GM12878 (cell line): ENCODE results near the gene SLC9B1. TPM values are rescaled to one million over a fixed set of nuclear protein-coding genes. Genes with fewer than 3 reads are reported as not detected.

Source experiments
- ATAC-seq: fragments of 200-7000 bp; cut with Tn5 transposase; 3 replicates; pipeline ENCODE4 v1.9.1; 2020; ENCODE audit warnings: mild to moderate bottlenecking, moderate library complexity
- BruUV-seq: library from RNA; stranded (reverse); fragments of 400-500 nt; replicated peaks from 2 replicates; lab custom pipeline; 2021; lab: Mats Ljungman, UMichigan
- CTCF ChIA-PET: fragments of 300-600 bp; sonication (Branson Sonifier 250); formaldehyde crosslinking; extraction: SDS; loops from one replicate; lab custom pipeline; 2021; ENCODE audit warnings: inconsistent platforms; lab: Yijun Ruan, JAX
- POLR2A ChIA-PET: fragments of 350-600 bp; formaldehyde crosslinking; extraction: SDS; loops from one replicate; lab custom pipeline; 2021; ENCODE audit warnings: inconsistent platforms; lab: Charles Lee
- RAD21 ChIA-PET: fragments of 300-600 bp; sonication (Branson Sonifier 250); formaldehyde crosslinking; loops from one replicate; lab custom pipeline; 2023; ENCODE audit warnings: antibody characterized with exemption; ENCODE audit not compliant: unreplicated experiment; lab: Charles Lee
- SMC1A ChIA-PET: fragments of 300-600 bp; sonication (Branson Sonifier 250); formaldehyde crosslinking; loops from one replicate; lab custom pipeline; 2023; ENCODE audit not compliant: unreplicated experiment, uncharacterized antibody; lab: Charles Lee
- DNase-seq: peaks from one replicate; pipeline ENCODE4 v3.0.0-alpha.2; 2011; ENCODE audit warnings: low read depth, low spot score
- FAIRE-seq: peaks from 3 replicates; lab custom pipeline; 2011; peaks lifted over from hg19 to GRCh38; lab: Jason Lieb, UNC
- H2AFZ ChIP-seq: 2 replicates; pipeline ENCODE4 v1.6.0; 2011; ENCODE audit warnings: low read depth, low read length, control low read depth; ENCODE audit not compliant: control insufficient read depth
- H3K27ac ChIP-seq: 2 replicates; pipeline ENCODE4 v1.5.1; 2011; ENCODE audit warnings: control low read depth; ENCODE audit not compliant: control insufficient read depth, insufficient read depth
- H3K27me3 ChIP-seq, 2 experiments: replicated peaks in 1 of 2; 2 replicates each; pipeline versions ENCODE4 v1.6.0 to v1.6.1; 2011; ENCODE audit warnings: low read length in 1 of 2; ENCODE audit not compliant: control insufficient read depth in 2 of 2, insufficient read depth in 2 of 2
- H3K36me3 ChIP-seq, 2 experiments: 2 replicates each; pipeline ENCODE4 v1.5.1; 2011; ENCODE audit warnings: low read length in 1 of 2; ENCODE audit not compliant: control insufficient read depth in 2 of 2, insufficient read depth in 2 of 2
- H3K4me1 ChIP-seq: 2 replicates; pipeline ENCODE4 v1.6.1; 2011; ENCODE audit warnings: mild to moderate bottlenecking, low read length, moderate library complexity, mixed read lengths; ENCODE audit not compliant: control insufficient read depth, insufficient read depth
- H3K4me2 ChIP-seq: 2 replicates; pipeline ENCODE4 v1.6.0; 2011; ENCODE audit warnings: control low read depth; ENCODE audit not compliant: control insufficient read depth, insufficient read depth
- H3K4me3 ChIP-seq: fragments of 200-600 bp; sonication (generic); 2 replicates; pipeline ENCODE4 v1.5.1; 2016
- H3K79me2 ChIP-seq: 2 replicates; pipeline ENCODE4 v1.6.0; 2011; ENCODE audit warnings: low read length; ENCODE audit not compliant: control insufficient read depth, insufficient read depth
- H3K9ac ChIP-seq: 2 replicates; pipeline ENCODE4 v1.8.0; 2011; ENCODE audit warnings: low read length, control low read depth, mixed read lengths; ENCODE audit not compliant: control insufficient read depth, insufficient read depth
- H3K9me3 ChIP-seq: replicated peaks from 3 replicates; pipeline ENCODE4 v1.5.1; 2011; ENCODE audit warnings: mild to moderate bottlenecking, low read length; ENCODE audit not compliant: control insufficient read depth, insufficient read depth
- H4K20me1 ChIP-seq: 2 replicates; pipeline ENCODE4 v1.6.0; 2011; ENCODE audit not compliant: control insufficient read depth, insufficient read depth
- EED ChIP-seq: sonication (generic); IDR thresholded peaks from 2 replicates; pipeline ENCODE4 v1.6.1; 2016; ENCODE audit warnings: antibody characterized with exemption, low read depth
- EZH2 ChIP-seq: IDR thresholded peaks from 2 replicates; pipeline ENCODE4 v1.6.1; 2012; ENCODE audit warnings: low read depth, mild to moderate bottlenecking, control low read depth, inconsistent platforms, low read length, borderline replicate concordance; ENCODE audit not compliant: control insufficient read depth
- GATAD2B ChIP-seq: fragments of 450-650 bp; conservative IDR thresholded peaks from 2 replicates; pipeline ENCODE4 v1.6.1; 2017; ENCODE audit warnings: low read depth, mild to moderate bottlenecking, moderate library complexity
- HSF1 ChIP-seq: fragments of 150-350 bp; IDR thresholded peaks from 2 replicates; pipeline ENCODE4 v1.6.1; 2014; ENCODE audit warnings: mild to moderate bottlenecking, low read depth, low read length
- IRF5 ChIP-seq: fragments of 450-650 bp; IDR thresholded peaks from 2 replicates; pipeline ENCODE4 v1.6.1; 2017; ENCODE audit warnings: borderline replicate concordance
- MLLT1 ChIP-seq: fragments of 450-650 bp; IDR thresholded peaks from 2 replicates; pipeline ENCODE4 v1.6.1; 2016; ENCODE audit warnings: mild to moderate bottlenecking
- MYC ChIP-seq: IDR thresholded peaks from 2 replicates; pipeline ENCODE4 v1.6.1; 2011; ENCODE audit warnings: mild to moderate bottlenecking, low read length, moderate library complexity, inconsistent platforms; ENCODE audit not compliant: insufficient read depth, insufficient replicate concordance, insufficient read length, severe bottlenecking
- NKRF ChIP-seq: fragments of 450-650 bp; conservative IDR thresholded peaks from 2 replicates; pipeline ENCODE4 v1.6.1; 2017; ENCODE audit warnings: mild to moderate bottlenecking, moderate library complexity
- SMC3 ChIP-seq: IDR thresholded peaks from 2 replicates; pipeline ENCODE4 v1.6.1; 2011; ENCODE audit warnings: low read length, improper control_type of control experiment, borderline replicate concordance
- SP1 ChIP-seq: IDR thresholded peaks from one replicate; pipeline ENCODE4 v1.6.1; 2011; ENCODE audit warnings: low read depth, low read length
- SRF ChIP-seq, 2 experiments: IDR thresholded peaks; 2 replicates each; pipeline ENCODE4 v1.6.1; 2011; ENCODE audit warnings: low read depth in 2 of 2, low read length in 2 of 2, mild to moderate bottlenecking in 1 of 2, moderate library complexity in 1 of 2
- ZBTB33 ChIP-seq: fragments of 450-650 bp; IDR thresholded peaks from 2 replicates; pipeline ENCODE4 v1.6.1; 2017; ENCODE audit warnings: mild to moderate bottlenecking
- WGBS: methylation state at CpG from one replicate; pipeline ENCODE4 v1.1.6; 2016; ENCODE audit warnings: low lambda C conversion rate; ENCODE audit not compliant: insufficient replicate concordance, insufficient coverage; ENCODE audit errors: missing lambda C conversion rate; 5-methylcytosine and 5-hydroxymethylcytosine counted together
- in situ Hi-C: fragments of 300-500 bp; cut with MboI; formaldehyde crosslinking; loops from 9 replicates; pipeline ENCODE4 v1.14.3; 2018; ENCODE audit warnings: mixed read lengths
- intact Hi-C: fragments of 100-400 bp; cut with micrococcal nuclease; formaldehyde crosslinking; loops from one replicate; pipeline ENCODE4 v1.14.2; 2022; ENCODE audit not compliant: unreplicated experiment
- polyA plus RNA-seq, 11 experiments: library from polyadenylated mRNA; depleted of rRNA in 4 of 11; unstranded in 6 of 11; stranded (reverse) in 5 of 11; fragments of >200 nt; fragmentation: Nextera tagmentation in 4 of 11; fragmentation: Illumina TruSeq in 1 of 11; extraction: Ambion mirVana in 4 of 11; extraction: Trizol in 1 of 11; gene quantifications; 1 replicate in 1 of 11; 2 replicates in 10 of 11; pipeline versions ENCODE4 v1.2.1 to v1.2.3, GENCODE V29; 2011 to 2016; ENCODE audit warnings: inconsistent platforms in 2 of 11, missing spikeins in 2 of 11, low read depth in 1 of 11
- total RNA-seq, 4 experiments: library from RNA; depleted of rRNA in 3 of 4; stranded (reverse); fragments of >200 nt in 3 of 4; fragmentation: Illumina TruSeq in 1 of 4; extraction: Trizol in 1 of 4; gene quantifications; 2 replicates each; pipeline versions ENCODE4 v1.2.1 to v1.2.3, GENCODE V29; 2013 to 2021

The SLC9B1 gene
- total and polyA plus RNA-seq, 10 of the 15 experiments (the other 5 are each of a cell fraction or from before 2014, with no cell fraction given) = 1.0 to 3.5 (median 1.8) TPM

- Histone ChIP-seq H3K27ac (no peak overlapping the region), H3K4me3 (no peak overlapping the region), H3K4me2 (no peak overlapping the region), H3K9ac (no peak overlapping the region), H3K4me1 (peaks cover 6% of the 10 kb centered on the region), H3K79me2 (no peaks in the 10 kb centered on the region), H2AFZ (no peak overlapping the region; the same call in 1 of the 2 replicates), H3K9me3 (no peaks in the 10 kb centered on the region), H3K27me3 (no peaks in the 10 kb centered on the region), H3K36me3 (peaks cover 0 to 16% of the 10 kb centered on the region in 2 experiments; a peak in 2 of 4 replicates), H4K20me1 (no peaks in the 10 kb centered on the region)
- FAIRE-seq (no peak), DNase-seq (no peak), ATAC-seq (peak; percentile 98)
- intact Hi-C loops (loop anchor here (1.0 to 5.0 kb wide), 2 partner anchors 45 to 886 kb away; no protein-coding TSS in a partner anchor), in situ Hi-C loops (loop anchor here (5.0 kb wide), 1 partner anchor 41 kb away; no protein-coding TSS in a partner anchor)
- 76% methylated on average over 5 of the region's 5 CpGs for WGBS
- ChIA-PET POLR2A (interaction anchor here (0.5 to 0.6 kb wide), 2 partner anchors 26 to 30 kb away, joined by 3 to 4 read pairs; partner anchors contain the start of gene SLC9B2), RAD21 (interaction anchor here (0.8 to 1.6 kb wide), 4 partner anchors 31 to 53 kb away, joined by 3 to 33 read pairs (median 8); partner anchors contain the start of gene BDH2), SMC1A (interaction anchor here (1.0 to 4.8 kb wide), 10 partner anchors 7 to 102 kb away, joined by 3 to 98 read pairs (median 4); partner anchors contain the start of gene BDH2), CTCF (interaction anchor here (0.5 to 6.5 kb wide), 15 partner anchors 10 to 225 kb away, joined by 3 to 179 read pairs (median 4); partner anchors contain the start of gene BDH2)
- no TSS peak for BruUV-seq
- TF ChIP-seq MYC = no peak
- TF ChIP-seq EED = no peak
- no peak for TF ChIP-seq MLLT1
- no peak for TF ChIP-seq IRF5
- TF ChIP-seq HSF1 = no peak
- TF ChIP-seq SP1 = no peak
- TF ChIP-seq NKRF = no peak
- no peak for TF ChIP-seq EZH2
- no peak for TF ChIP-seq GATAD2B
- TF ChIP-seq SRF (IDR thresholded peaks at IDR 0.05; ENCODE audit: low read depth in 2 of 2, low read length in 2 of 2) = no peak
- TF ChIP-seq SMC3 = peak; percentile 81
- peak; percentile 48; the same call in 1 of the 2 replicates for TF ChIP-seq ZBTB33
Measured at GRCh38 chr4:103046416-103047290, 27.1 kb upstream of the SLC9B1 start.
